ENCODE measurements around the gene CMTR1. TPM values are rescaled to one million over a fixed set of nuclear protein-coding genes. Genes with fewer than 3 reads are reported as not detected.

The CMTR1 gene
- total RNA-seq, 1 experiment from 2014 or later = 28.7 TPM

DNA sequence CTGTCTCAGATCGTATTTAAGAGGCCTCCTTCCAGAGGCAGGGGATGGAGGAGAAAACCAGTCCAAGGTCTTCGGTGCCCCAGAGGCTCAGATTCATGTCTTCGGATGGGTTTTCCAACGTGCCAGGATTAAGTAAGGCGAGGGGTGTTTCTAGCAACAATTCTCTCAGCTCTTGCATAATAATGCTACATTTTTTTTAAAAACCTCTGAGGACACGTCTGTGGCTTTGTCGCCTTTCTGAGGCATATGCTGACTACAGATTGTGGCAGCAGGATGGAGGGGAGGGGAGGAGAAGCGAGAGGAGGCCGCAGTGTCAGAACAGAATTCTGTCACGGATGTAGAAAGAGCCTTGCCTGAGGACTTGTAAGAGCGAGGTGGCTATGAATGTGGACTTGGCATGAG is 84.4 kb downstream of the CMTR1 start:
- ATAC-seq (no peak), DNase-seq (ENCODE audit: low read depth, low spot score) (no peak)
- intact Hi-C loops (cut with micrococcal nuclease) = no loop called here
- no TSS peak for BruUV-seq (replicated peaks)
- no peaks in the 10 kb centered on the region for H3K27me3 ChIP-seq (ENCODE audit: insufficient read depth, low read length)
- H3K9me2 ChIP-seq (ENCODE audit: insufficient read depth) = no peaks in the 10 kb centered on the region
- H3K4me2 ChIP-seq (ENCODE audit: low read length) = no peak overlapping the region
- 0 out of 4 replicates have a peak, but pooled peaks cover 0 to 5% of the 10 kb centered on the region in 2 experiments for H3K4me1 ChIP-seq (ENCODE audit: control insufficient read depth in 1 of 2, insufficient read depth in 2 of 2, low read length in 2 of 2)
- H3K9ac ChIP-seq (ENCODE audit: low read length) = no peak overlapping the region
- TF ChIP-seq ZFX (IDR thresholded peaks at IDR 0.05) = no peak
- no peak for TF ChIP-seq ZNF274 (IDR thresholded peaks at IDR 0.05; ENCODE audit: low read depth, low read length)
- TF ChIP-seq JUND (IDR thresholded peaks at IDR 0.05) = no peak
- no peak for TF ChIP-seq CBX3 (IDR thresholded peaks at IDR 0.05; ENCODE audit: low read depth)
- no peak overlapping the region for H3K4me3 ChIP-seq (replicated peaks in 1 of 2; ENCODE audit: low read depth in 1 of 2, low read length in 2 of 2)
- H2AFZ ChIP-seq (ENCODE audit: low read depth, low read length, poor library complexity, severe bottlenecking) = no peak overlapping the region
- H3K79me2 ChIP-seq (ENCODE audit: insufficient read depth, low read length) = no peaks in the 10 kb centered on the region
- ChIA-PET CTCF (no interaction called here), RAD21 (ENCODE audit: low non-redundant PET in 1 of 2, low total read pairs in 2 of 2, uncharacterized antibody in 2 of 2, unreplicated experiment in 2 of 2) (no interaction called here), POLR2A (no interaction called here)
- H3K36me3 ChIP-seq (ENCODE audit: control insufficient read depth in 1 of 2, insufficient read depth in 2 of 2, low read length in 2 of 2) = no peaks in the 10 kb centered on the region
- no peak overlapping the region for H3K27ac ChIP-seq (ENCODE audit: low read depth, low read length)
- no peaks in the 10 kb centered on the region for H3K9me3 ChIP-seq (ENCODE audit: control insufficient read depth in 1 of 2, insufficient read depth in 1 of 2, low read depth in 1 of 2, low read length in 2 of 2)
- H4K20me1 ChIP-seq (ENCODE audit: insufficient read depth) = no peaks in the 10 kb centered on the region

DNA sequence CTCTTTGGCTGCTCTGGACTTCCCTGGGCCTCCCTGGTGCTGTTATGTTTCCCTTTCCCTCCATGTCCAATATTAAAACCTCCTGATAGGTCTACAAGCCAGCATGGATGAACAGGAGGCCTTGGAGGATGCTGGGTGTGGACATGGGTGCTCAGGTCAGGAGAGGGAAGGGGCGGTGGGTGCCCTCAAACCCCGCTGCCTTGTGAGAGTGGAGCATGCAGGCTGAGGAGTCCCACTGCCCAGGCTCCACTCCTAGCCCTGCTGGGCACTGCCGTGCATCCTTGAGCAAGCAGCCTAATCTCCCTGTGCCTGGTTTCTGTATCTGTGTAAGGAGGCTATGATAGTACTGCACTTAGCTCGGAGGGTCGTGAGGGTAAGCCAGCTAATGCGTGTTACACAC is 85.1 kb downstream of the CMTR1 start:
- intact Hi-C loops (cut with micrococcal nuclease) = no loop called here
- ATAC-seq = no peak
- H3K79me2 ChIP-seq (ENCODE audit: insufficient read depth, low read length) = no peaks in the 10 kb centered on the region
- no peaks in the 10 kb centered on the region for H3K27me3 ChIP-seq (ENCODE audit: insufficient read depth, low read length)
- ChIA-PET CTCF (no interaction called here), POLR2A (no interaction called here), RAD21 (ENCODE audit: low non-redundant PET in 1 of 2, low total read pairs in 2 of 2, uncharacterized antibody in 2 of 2, unreplicated experiment in 2 of 2) (no interaction called here)
- no peak overlapping the region for H3K9ac ChIP-seq (ENCODE audit: low read length)
- H2AFZ ChIP-seq (ENCODE audit: low read depth, low read length, poor library complexity, severe bottlenecking) = no peak overlapping the region
- 0 out of 4 replicates have a peak, but pooled peaks cover 0 to 5% of the 10 kb centered on the region in 2 experiments for H3K4me1 ChIP-seq (ENCODE audit: control insufficient read depth in 1 of 2, insufficient read depth in 2 of 2, low read length in 2 of 2)
- DNase-seq (ENCODE audit: low read depth, low spot score) = no peak
- no TSS peak for BruUV-seq (replicated peaks)
- H3K9me3 ChIP-seq (ENCODE audit: control insufficient read depth in 1 of 2, insufficient read depth in 1 of 2, low read depth in 1 of 2, low read length in 2 of 2) = no peaks in the 10 kb centered on the region
- no peaks in the 10 kb centered on the region for H3K36me3 ChIP-seq (ENCODE audit: control insufficient read depth in 1 of 2, insufficient read depth in 2 of 2, low read length in 2 of 2)
- H3K27ac ChIP-seq (ENCODE audit: low read depth, low read length) = no peak overlapping the region
- TF ChIP-seq POLR2AphosphoS5 (IDR thresholded peaks at IDR 0.05; ENCODE audit: low read depth, low read length) = no peak
- TF ChIP-seq SRF (IDR thresholded peaks at IDR 0.05; ENCODE audit: low read depth) = no peak
- TF ChIP-seq EZH2 (IDR thresholded peaks at IDR 0.05) = no peak
- TF ChIP-seq FOSL1 (IDR thresholded peaks at IDR 0.05; ENCODE audit: low read depth) = no peak
- TF ChIP-seq, protein P1, sequence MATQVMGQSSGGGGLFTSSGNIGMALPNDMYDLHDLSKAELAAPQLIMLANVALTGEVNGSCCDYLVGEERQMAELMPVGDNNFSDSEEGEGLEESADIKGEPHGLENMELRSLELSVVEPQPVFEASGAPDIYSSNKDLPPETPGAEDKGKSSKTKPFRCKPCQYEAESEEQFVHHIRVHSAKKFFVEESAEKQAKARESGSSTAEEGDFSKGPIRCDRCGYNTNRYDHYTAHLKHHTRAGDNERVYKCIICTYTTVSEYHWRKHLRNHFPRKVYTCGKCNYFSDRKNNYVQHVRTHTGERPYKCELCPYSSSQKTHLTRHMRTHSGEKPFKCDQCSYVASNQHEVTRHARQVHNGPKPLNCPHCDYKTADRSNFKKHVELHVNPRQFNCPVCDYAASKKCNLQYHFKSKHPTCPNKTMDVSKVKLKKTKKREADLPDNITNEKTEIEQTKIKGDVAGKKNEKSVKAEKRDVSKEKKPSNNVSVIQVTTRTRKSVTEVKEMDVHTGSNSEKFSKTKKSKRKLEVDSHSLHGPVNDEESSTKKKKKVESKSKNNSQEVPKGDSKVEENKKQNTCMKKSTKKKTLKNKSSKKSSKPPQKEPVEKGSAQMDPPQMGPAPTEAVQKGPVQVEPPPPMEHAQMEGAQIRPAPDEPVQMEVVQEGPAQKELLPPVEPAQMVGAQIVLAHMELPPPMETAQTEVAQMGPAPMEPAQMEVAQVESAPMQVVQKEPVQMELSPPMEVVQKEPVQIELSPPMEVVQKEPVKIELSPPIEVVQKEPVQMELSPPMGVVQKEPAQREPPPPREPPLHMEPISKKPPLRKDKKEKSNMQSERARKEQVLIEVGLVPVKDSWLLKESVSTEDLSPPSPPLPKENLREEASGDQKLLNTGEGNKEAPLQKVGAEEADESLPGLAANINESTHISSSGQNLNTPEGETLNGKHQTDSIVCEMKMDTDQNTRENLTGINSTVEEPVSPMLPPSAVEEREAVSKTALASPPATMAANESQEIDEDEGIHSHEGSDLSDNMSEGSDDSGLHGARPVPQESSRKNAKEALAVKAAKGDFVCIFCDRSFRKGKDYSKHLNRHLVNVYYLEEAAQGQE (IDR thresholded peaks at IDR 0.05; ENCODE audit: low read depth) = no peak
- TF ChIP-seq ELF1 (IDR thresholded peaks at IDR 0.05; ENCODE audit: borderline replicate concordance, low read depth) = no peak
- no peak for TF ChIP-seq ZFX (IDR thresholded peaks at IDR 0.05)
- no peak for TF ChIP-seq SP1 (IDR thresholded peaks at IDR 0.05; ENCODE audit: low read depth)
- TF ChIP-seq, protein P2, sequence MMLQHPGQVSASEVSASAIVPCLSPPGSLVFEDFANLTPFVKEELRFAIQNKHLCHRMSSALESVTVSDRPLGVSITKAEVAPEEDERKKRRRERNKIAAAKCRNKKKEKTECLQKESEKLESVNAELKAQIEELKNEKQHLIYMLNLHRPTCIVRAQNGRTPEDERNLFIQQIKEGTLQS (IDR thresholded peaks at IDR 0.05) = no peak
- TF ChIP-seq YY1 (IDR thresholded peaks at IDR 0.05; ENCODE audit: extremely low read depth, insufficient replicate concordance, low read depth, low read length) = no peak
- H4K20me1 ChIP-seq (ENCODE audit: insufficient read depth) = no peaks in the 10 kb centered on the region
- H3K9me2 ChIP-seq (ENCODE audit: insufficient read depth) = no peaks in the 10 kb centered on the region
- no peak overlapping the region for H3K4me2 ChIP-seq (ENCODE audit: low read length)
- no peak overlapping the region for H3K4me3 ChIP-seq (replicated peaks in 1 of 2; ENCODE audit: low read depth in 1 of 2, low read length in 2 of 2)

Data from HCT116 (cell line).